A673 (cell line): ENCODE results near the gene CATSPERD.

Source experiments
- EZH2 ChIP-seq: fragments of 200-600 bp; sonication (generic); IDR thresholded peaks from 2 replicates; pipeline ENCODE4 v1.6.1; 2017; ENCODE audit warnings: borderline replicate concordance, low read depth, mild to moderate bottlenecking, mixed read lengths, antibody characterized with exemption, low read length; ENCODE audit not compliant: poor library complexity, severe bottlenecking
- TF ChIP-seq, protein P1 (sequence below): fragments of 300-800, 200-600 bp; sonication (generic); conservative IDR thresholded peaks from 2 replicates; pipeline ENCODE4 v1.5.1; 2017; ENCODE audit warnings: low read depth, mild to moderate bottlenecking, antibody characterized with exemption, low read length, moderate library complexity, mixed read lengths

DNA sequence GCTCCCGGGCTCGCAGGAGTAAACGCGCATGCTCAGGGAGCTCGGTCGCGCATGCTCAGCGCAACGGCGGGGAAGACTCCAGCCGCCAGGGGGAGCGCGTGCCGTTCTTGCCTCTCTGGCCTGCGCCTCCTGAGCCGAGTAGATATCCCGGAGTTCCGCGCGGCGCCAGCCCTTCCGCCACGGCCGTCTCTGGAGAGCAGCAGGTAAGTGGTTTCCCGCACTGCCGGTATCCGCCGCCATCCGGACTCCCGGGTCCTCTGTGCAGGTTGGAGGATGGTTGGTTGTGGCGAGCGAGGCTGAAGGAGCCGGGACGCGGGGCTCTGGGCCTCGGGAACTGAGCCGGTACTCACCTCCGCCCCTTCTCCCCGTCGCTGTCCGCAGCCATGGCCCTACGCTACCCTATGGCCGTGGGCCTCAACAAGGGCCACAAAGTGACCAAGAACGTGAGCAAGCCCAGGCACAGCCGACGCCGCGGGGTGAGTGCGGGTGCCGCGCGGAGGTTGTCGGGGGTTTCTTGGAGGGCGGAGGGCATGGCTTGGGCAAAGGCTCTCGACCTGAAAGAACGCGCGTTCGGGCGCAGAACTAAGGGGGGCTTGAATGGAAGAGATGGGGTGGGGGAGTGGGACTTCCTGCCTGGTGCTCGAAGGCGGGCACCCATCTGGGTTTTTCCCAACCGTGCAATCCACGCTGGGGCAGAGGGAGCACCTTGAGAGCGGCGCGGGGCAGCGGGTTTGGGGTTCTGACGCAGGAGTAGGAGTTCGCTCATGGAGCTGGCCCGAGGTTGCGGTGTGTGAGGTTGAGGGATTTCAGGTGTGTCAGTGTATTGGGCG is 30.1 kb upstream of the CATSPERD start, which contains the start of gene RPL36:
- TF ChIP-seq, protein P1, sequence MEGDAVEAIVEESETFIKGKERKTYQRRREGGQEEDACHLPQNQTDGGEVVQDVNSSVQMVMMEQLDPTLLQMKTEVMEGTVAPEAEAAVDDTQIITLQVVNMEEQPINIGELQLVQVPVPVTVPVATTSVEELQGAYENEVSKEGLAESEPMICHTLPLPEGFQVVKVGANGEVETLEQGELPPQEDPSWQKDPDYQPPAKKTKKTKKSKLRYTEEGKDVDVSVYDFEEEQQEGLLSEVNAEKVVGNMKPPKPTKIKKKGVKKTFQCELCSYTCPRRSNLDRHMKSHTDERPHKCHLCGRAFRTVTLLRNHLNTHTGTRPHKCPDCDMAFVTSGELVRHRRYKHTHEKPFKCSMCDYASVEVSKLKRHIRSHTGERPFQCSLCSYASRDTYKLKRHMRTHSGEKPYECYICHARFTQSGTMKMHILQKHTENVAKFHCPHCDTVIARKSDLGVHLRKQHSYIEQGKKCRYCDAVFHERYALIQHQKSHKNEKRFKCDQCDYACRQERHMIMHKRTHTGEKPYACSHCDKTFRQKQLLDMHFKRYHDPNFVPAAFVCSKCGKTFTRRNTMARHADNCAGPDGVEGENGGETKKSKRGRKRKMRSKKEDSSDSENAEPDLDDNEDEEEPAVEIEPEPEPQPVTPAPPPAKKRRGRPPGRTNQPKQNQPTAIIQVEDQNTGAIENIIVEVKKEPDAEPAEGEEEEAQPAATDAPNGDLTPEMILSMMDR: peak; percentile 99
- no peak for TF ChIP-seq EZH2
